ENCODE data around the gene ITIH1.

ITIH1 gene

DNA sequence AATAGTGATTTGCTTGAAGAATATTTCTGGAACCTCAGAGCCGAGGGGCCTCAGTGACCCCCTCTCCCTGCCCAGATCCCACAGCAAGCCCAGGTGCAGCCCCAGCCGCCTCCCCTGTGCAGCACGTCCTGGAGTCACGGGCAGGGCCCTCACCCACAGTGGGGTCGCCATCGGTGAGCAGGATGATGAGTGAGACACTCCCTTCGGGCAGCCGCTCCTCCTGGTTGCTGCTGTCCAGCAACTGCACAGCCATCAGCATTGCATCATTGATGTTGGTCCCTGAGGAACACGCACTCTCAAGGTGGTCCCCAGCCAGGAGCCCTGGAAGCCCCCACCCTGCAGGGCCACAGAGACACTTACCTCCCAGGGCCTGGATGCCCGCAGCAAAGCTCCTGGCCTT, 46.6 kb downstream of the ITIH1 start:
- no peak for DNase-seq (ENCODE audit: low read depth)
- TF ChIP-seq, protein P1, sequence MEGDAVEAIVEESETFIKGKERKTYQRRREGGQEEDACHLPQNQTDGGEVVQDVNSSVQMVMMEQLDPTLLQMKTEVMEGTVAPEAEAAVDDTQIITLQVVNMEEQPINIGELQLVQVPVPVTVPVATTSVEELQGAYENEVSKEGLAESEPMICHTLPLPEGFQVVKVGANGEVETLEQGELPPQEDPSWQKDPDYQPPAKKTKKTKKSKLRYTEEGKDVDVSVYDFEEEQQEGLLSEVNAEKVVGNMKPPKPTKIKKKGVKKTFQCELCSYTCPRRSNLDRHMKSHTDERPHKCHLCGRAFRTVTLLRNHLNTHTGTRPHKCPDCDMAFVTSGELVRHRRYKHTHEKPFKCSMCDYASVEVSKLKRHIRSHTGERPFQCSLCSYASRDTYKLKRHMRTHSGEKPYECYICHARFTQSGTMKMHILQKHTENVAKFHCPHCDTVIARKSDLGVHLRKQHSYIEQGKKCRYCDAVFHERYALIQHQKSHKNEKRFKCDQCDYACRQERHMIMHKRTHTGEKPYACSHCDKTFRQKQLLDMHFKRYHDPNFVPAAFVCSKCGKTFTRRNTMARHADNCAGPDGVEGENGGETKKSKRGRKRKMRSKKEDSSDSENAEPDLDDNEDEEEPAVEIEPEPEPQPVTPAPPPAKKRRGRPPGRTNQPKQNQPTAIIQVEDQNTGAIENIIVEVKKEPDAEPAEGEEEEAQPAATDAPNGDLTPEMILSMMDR (conservative IDR thresholded peaks at IDR 0.05; ENCODE audit: low read depth, low read length) = no peak
- H3K4me3 ChIP-seq (ENCODE audit: low read depth, low read length) = no peak overlapping the region

DNA sequence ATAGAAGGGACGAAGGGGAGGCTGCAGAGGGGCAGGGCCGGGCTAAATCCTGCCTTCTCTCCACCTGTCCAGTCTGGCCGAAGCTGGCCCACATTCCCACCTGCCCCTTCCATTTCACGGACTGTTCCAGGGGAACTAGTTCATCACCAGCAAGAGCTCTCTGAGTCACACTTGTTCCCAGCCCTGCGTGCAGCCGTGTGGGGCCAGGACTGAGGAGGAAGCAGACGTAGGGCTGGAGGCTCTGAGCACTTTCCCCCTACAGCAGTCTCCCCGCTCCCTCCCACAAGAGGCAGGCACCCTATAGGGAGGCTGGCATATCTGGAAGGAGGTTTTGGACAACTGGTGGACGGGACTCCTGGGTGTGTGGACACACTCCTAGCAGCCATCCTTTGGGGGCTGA, 50.0 kb downstream of the ITIH1 start:
- no peak overlapping the region for H3K4me3 ChIP-seq (ENCODE audit: low read depth, low read length)
- TF ChIP-seq, protein P1 (conservative IDR thresholded peaks at IDR 0.05; ENCODE audit: low read depth, low read length) = no peak
- DNase-seq (ENCODE audit: low read depth) = peak; percentile 49

GRCh38 chr3:52827866-52828376, 50.5 kb downstream of the ITIH1 start:
- TF ChIP-seq, protein P1 (conservative IDR thresholded peaks at IDR 0.05; ENCODE audit: low read depth, low read length) = no peak
- H3K4me3 ChIP-seq (ENCODE audit: low read depth, low read length) = no peak overlapping the region
- DNase-seq (ENCODE audit: low read depth) = peak; percentile 10

DNA sequence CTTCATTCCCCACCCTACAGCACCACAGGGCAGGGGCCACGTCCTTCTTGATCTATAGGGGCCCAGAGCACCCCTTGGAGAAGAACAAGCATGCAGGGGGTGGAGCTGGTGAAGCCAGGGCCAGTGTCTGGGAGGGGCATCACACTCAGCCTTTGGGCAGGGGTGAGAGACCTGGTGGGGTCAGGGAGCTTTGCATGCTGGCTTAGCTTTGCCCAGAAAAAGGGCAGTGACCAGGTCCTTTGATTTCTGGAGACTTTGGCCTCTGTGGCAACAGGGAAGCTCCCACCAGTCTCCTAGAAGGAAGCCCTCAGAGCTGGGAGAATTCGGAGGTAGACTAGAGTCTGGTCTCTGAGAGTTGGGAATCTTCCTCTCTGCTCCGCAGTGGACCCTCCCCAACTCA, 52.1 kb downstream of the ITIH1 start:
- H3K4me3 ChIP-seq (ENCODE audit: low read depth, low read length) = no peak overlapping the region
- TF ChIP-seq, protein P1 (conservative IDR thresholded peaks at IDR 0.05; ENCODE audit: low read depth, low read length) = no peak
- DNase-seq (ENCODE audit: low read depth) = no peak

DNA sequence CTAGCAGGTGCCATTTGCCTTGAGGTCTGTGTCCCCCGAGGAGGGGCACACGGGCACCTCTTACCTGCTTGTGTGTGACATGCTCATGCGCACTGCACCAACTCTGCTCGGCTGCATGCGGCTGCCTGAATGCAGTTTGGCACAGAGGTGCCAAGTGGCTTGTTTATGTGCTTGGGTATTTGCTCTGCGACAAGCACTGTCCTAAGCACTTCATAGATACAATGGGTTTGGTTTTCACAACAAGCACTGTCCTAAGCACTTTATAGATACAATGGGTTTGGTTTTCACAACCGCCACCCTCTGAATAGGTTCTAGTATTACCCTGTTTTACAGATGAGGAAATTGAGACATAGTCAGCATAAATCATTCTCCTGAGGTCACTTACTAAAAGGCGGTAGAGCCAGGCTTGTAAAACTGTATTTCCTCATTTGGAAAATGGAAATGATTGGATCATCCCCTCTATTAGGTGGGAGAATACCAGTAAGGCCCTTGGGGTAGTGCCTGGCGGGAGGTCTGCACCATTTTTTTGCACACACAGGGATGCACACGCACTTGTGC, 52.6 kb downstream of the ITIH1 start:
- TF ChIP-seq, protein P1 (conservative IDR thresholded peaks at IDR 0.05; ENCODE audit: low read depth, low read length) = no peak
- DNase-seq (ENCODE audit: low read depth) = no peak
- no peak overlapping the region for H3K4me3 ChIP-seq (ENCODE audit: low read depth, low read length)

DNA sequence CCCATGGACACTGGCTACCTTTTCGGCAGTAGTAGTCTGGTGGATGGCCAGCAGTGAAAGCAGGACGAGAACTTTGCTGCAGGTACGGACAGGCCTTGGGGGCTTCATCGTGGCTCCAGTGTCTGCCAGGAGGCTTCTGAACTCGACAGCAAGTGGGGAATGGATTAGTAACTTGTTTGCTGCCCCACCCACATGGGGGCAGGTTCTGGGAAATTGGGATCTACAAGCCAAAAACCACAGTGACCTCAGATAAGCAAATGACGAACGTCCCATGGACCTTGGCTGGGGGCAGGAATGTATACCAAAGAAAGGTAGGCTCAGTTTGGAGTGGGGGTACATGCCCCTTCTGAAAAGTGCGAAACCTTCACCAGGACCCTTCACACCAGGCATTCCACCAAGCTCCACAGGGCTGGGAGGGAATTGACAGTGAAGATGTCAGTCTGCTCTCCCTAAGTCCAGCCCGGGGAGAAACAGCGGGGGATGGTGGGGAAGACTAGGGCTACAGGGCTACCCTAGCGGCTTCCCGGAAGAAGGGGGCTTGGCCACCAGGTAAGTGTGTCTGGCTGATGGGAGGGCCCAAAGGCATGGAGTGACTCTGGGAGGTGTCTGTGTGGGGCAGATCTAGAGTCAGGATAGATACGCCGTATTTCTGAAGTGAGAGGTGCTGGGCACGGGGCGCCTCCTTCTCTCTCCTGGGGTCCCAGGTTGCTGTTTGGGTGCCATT, 53.3 kb downstream of the ITIH1 start, which contains the start of gene ITIH4:
Gene ITIH4, minus strand, starts transcription at position 138 of the 724 bp plus-strand sequence. Its CDS starts 30 bp downstream, at position 108.
- DNase-seq (ENCODE audit: low read depth) = no peak
- TF ChIP-seq, protein P1 (conservative IDR thresholded peaks at IDR 0.05; ENCODE audit: low read depth, low read length) = no peak
- no peak within 1 kb of the TSS for H3K4me3 ChIP-seq (ENCODE audit: low read depth, low read length)

Data from choroid plexus epithelial cell (primary cell).